Esophagus muscularis mucosa (tissue), 4 donors: ENCODE results near the gene B9D1.

Experiments used
- EP300 ChIP-seq: sonication (generic); formaldehyde crosslinking; IDR thresholded peaks from one replicate; pipeline ENCODE4 v1.6.1; 2017; ENCODE audit warnings: antibody characterized with exemption
- POLR2A ChIP-seq: fragments of 450-650 bp; IDR thresholded peaks from one replicate; pipeline ENCODE4 v1.6.1; 2017; ENCODE audit warnings: antibody characterized with exemption, moderate library complexity, mild to moderate bottlenecking, low read depth
- POLR2AphosphoS5 ChIP-seq, 2 donors: sonication (generic); formaldehyde crosslinking; IDR thresholded peaks; one replicate each; pipeline ENCODE4 v1.6.1; 2017; ENCODE audit warnings: antibody characterized with exemption in 2 of 2
- TF ChIP-seq, protein P1 (sequence below), 3 experiments: fragments of 200-600 bp in 2 of 3; fragments of 450-650 bp in 1 of 3; sonication (generic) in 2 of 3; IDR thresholded peaks; one replicate each; pipeline ENCODE4 v1.5.1; 2017 to 2019; ENCODE audit warnings: antibody characterized with exemption in 3 of 3, mild to moderate bottlenecking in 2 of 3, moderate library complexity in 1 of 3

DNA sequence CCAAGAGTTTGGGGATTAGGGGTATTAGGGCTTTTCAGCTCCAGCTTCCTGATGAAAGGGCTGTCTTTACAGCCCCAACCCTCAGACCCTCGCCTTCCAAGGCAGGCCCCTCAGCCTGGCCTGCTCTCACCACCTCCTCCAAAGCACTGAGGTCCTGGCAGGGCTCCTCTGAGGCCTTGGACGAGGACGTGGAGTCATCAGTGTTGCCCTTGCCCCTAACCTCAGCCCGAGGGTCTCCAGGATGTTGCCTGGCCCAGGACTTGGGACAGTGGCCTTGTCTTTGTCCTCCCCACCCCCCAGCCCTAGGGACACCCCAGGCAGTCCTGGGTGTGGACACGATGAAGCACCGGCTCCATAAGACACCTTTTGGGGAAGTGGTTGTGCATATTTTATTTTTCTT, 28.2 kb downstream of the B9D1 start:
- no peak for TF ChIP-seq POLR2AphosphoS5 (IDR thresholded peaks at IDR 0.05)
- TF ChIP-seq, protein P1, sequence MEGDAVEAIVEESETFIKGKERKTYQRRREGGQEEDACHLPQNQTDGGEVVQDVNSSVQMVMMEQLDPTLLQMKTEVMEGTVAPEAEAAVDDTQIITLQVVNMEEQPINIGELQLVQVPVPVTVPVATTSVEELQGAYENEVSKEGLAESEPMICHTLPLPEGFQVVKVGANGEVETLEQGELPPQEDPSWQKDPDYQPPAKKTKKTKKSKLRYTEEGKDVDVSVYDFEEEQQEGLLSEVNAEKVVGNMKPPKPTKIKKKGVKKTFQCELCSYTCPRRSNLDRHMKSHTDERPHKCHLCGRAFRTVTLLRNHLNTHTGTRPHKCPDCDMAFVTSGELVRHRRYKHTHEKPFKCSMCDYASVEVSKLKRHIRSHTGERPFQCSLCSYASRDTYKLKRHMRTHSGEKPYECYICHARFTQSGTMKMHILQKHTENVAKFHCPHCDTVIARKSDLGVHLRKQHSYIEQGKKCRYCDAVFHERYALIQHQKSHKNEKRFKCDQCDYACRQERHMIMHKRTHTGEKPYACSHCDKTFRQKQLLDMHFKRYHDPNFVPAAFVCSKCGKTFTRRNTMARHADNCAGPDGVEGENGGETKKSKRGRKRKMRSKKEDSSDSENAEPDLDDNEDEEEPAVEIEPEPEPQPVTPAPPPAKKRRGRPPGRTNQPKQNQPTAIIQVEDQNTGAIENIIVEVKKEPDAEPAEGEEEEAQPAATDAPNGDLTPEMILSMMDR (IDR thresholded peaks at IDR 0.05): no peak
- no peak for TF ChIP-seq POLR2A
- no peak for TF ChIP-seq EP300
